ENCODE data around the gene CYP1A1.
"Not testable (repeated sequence)": the region's sequence is repeated elsewhere in the genome, so short reads cannot be mapped to it uniquely, and the experiment has no call there.

Gene CYP1A1

DNA sequence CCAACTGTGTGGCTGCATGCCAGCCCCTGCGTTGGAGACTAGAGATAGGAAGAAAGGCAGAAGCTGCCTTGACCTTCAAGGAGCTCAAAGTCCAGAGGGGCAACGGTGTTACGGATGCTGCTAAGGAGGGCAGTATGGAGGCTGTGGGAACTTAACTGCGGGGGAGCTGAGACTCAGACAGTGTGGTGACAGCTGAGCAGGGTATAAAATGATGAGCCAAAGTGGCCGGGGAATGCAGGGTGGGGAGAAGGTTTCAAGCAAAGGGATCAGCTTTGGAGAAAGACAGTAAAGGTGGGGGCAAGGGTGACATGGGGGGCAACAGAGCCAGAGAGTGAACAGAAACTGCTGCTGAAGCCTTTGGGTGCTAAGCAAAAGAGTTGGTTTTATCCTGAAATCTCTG is 17.1 kb upstream of the CYP1A1 start:
- no peak for DNase-seq (ENCODE audit: low read depth, low spot score)

DNA sequence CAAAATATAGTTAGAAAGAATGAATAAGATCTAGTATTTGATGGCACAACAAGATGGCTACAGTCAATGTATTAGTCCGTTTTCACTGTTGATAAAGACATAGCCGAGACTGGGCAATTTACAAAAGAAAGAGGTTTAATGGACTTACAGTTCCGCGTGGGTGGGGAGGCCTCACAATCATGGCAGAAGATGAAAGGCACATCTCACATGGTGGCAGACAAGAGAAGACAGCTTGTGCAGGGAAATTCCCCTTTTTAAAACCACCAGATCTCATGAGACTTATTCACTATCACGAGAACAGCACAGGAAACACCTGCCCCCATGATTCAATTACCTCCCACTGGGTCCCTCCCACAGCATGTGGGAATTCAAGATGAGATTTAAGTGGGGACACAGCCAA is 12.9 kb upstream of the CYP1A1 start:
- in situ Hi-C loops (cut with HindIII; ENCODE audit: low sequenced_read_pairs); DNase-seq (ENCODE audit: low read depth, low spot score); H3K4me3 ChIP-seq (ENCODE audit: low read depth, low read length): not testable (repeated sequence)

More for the DNA sequence above, 17.1 kb upstream of the CYP1A1 start:
- TF ChIP-seq, protein P1, sequence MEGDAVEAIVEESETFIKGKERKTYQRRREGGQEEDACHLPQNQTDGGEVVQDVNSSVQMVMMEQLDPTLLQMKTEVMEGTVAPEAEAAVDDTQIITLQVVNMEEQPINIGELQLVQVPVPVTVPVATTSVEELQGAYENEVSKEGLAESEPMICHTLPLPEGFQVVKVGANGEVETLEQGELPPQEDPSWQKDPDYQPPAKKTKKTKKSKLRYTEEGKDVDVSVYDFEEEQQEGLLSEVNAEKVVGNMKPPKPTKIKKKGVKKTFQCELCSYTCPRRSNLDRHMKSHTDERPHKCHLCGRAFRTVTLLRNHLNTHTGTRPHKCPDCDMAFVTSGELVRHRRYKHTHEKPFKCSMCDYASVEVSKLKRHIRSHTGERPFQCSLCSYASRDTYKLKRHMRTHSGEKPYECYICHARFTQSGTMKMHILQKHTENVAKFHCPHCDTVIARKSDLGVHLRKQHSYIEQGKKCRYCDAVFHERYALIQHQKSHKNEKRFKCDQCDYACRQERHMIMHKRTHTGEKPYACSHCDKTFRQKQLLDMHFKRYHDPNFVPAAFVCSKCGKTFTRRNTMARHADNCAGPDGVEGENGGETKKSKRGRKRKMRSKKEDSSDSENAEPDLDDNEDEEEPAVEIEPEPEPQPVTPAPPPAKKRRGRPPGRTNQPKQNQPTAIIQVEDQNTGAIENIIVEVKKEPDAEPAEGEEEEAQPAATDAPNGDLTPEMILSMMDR (IDR thresholded peaks at IDR 0.05; ENCODE audit: low read depth, low read length): no peak
- in situ Hi-C loops (cut with HindIII; ENCODE audit: low sequenced_read_pairs): no loop called here
- no peak overlapping the region for H3K4me3 ChIP-seq (ENCODE audit: low read depth, low read length)

DNA sequence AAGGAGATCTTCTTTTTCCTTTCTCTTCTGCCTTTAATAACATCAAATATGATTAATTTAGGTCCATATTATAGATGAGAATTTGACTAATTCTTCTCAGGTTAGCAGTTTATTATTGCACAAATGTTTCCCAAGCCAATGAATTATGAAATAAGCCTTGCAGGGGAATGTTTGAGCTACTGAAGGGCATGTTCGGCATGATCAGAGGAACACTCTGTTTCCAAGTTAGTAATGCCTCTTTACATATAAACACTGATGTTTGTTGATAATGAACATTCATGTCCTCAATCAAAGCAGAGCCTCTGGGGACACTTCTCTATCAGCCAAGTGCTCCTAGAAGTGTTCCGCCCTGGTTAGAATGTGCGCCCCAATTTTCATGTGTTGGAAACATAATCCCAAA is 10.0 kb upstream of the CYP1A1 start:
- TF ChIP-seq, protein P1 (IDR thresholded peaks at IDR 0.05; ENCODE audit: low read depth, low read length): no peak
- in situ Hi-C loops (cut with HindIII; ENCODE audit: low sequenced_read_pairs): no loop called here
- no peak overlapping the region for H3K4me3 ChIP-seq (ENCODE audit: low read depth, low read length)
- no peak for DNase-seq (ENCODE audit: low read depth, low spot score)

DNA sequence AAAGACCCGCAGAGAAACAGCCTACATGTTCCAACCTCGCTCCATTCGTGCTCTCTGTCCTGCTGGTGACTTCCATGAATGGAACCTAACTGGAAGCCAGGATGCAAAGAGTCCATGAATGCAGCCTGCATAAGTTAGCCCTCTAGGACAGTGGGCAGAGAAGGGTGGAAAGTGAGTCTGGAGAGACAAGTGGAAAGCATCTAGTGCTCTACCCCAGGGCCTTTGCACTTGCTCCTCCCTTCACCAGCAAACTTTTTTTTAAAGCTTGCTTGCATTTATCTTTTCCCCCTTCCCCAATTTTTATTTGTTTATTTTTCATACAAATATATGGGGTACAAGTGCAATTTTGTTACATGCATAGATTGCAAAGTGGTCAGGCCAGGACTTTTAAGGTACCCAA is 7.9 kb upstream of the CYP1A1 start:
- DNase-seq (ENCODE audit: low read depth, low spot score): no peak
- in situ Hi-C loops (cut with HindIII; ENCODE audit: low sequenced_read_pairs): no loop called here
- TF ChIP-seq, protein P1 (IDR thresholded peaks at IDR 0.05; ENCODE audit: low read depth, low read length): no peak
- H3K4me3 ChIP-seq (ENCODE audit: low read depth, low read length): no peak overlapping the region

DNA sequence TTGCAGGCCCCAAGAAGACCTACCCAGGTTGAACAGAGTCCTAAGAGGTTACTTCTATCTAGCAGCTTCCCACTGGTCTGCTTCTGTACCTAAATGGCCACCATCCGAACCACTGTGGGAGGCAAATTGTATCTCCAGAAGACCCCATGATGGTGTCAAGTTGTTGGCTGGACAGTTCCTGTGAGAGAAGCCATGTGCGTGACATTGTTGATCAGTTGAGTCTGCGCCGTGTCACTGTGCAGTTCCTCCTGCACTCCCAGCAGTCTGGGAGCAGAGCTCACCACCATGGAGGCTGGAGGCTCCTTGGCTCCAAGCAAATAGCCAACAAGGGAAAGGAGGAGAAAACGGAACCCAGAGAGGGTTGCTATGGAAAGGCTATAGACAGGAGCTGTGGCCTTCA is 7.5 kb upstream of the CYP1A1 start:
- H3K4me3 ChIP-seq (ENCODE audit: low read depth, low read length): no peak overlapping the region
- TF ChIP-seq, protein P1 (IDR thresholded peaks at IDR 0.05; ENCODE audit: low read depth, low read length): no peak
- in situ Hi-C loops (cut with HindIII; ENCODE audit: low sequenced_read_pairs): no loop called here
- DNase-seq (ENCODE audit: low read depth, low spot score): no peak

DNA sequence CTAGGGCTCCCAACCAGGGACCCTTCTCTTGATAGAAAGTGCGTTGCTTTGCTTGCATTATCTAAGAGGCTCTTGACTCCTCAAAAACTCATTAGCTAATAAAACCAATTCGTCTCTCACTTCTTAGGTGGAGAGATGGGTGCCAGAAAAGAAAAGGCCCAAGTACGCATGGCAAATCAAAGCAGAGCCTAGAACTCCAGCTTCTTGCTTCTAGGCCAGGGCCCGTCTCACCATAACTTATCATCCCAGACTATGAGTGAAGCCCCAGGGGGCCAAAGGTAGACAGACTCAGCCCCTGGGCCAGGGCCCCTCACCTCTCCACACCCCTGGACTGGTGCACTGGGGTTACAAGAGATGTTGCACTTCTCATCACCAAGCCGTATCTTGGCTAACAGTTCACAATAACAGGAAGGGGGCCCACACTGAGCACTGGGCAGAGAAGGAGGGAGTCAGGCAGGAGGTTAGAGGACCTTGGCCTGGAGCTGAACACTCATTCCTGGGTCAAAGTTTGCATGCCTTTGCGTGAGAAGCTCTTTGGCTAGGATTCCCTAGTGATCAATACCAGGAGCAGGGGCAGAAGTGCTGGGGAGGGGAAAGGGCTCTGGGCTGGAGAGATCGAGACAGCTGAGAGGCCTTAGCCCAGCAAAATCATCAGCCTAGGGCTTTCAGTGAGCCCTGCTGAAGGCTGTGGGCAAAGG is 5.4 kb upstream of the CYP1A1 start:
- H3K4me3 ChIP-seq (ENCODE audit: low read depth, low read length): no peak overlapping the region
- in situ Hi-C loops (cut with HindIII; ENCODE audit: low sequenced_read_pairs): no loop called here
- no peak for DNase-seq (ENCODE audit: low read depth, low spot score)
- TF ChIP-seq, protein P1 (IDR thresholded peaks at IDR 0.05; ENCODE audit: low read depth, low read length): no peak

DNA sequence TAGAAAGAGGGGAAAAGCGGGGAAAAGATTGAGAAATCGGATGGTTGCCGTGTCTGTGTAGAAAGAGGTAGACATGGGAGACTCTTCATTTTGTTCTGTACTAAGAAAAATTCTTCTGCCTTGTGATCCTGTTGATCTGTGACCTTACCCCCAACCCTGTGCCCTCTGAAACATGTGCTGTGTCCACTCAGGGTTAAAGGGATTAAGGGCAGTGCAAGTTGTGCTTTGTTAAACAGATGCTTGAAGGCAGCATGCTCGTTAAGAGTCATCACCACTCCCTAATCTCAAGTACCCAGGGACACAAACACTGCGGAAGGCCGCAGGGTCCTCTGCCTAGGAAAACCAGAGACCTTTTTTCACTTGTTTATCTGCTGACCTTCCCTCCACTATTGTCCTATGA is 4.0 kb upstream of the CYP1A1 start:
- H3K4me3 ChIP-seq (ENCODE audit: low read depth, low read length); DNase-seq (ENCODE audit: low read depth, low spot score); in situ Hi-C loops (cut with HindIII; ENCODE audit: low sequenced_read_pairs): not testable (repeated sequence)

DNA sequence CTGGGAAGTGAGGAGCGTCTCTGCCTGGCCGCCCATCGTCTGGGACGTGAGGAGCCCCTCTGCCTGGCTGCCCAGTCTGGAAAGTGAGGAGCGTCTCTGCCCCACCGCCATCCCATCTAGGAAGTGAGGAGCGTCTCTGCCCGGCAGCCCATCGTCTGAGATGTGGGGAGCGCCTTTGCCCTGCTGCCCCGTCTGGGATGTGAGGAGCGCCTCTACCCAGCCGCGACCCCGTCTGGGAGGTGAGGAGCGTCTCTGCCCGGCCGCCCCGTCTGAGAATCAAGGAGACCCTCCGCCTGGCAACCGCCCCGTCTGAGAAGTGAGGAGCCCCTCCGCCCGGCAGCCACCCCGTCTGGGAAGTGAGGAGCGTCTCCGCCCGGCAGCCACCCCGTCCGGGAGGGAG is 3.4 kb upstream of the CYP1A1 start:
- DNase-seq (ENCODE audit: low read depth, low spot score); in situ Hi-C loops (cut with HindIII; ENCODE audit: low sequenced_read_pairs); H3K4me3 ChIP-seq (ENCODE audit: low read depth, low read length): not testable (repeated sequence)

Data from astrocyte of the spinal cord (primary cell).